Activated CD4-positive, alpha-beta T cell treated with anti-CD3 and anti-CD28 coated beads, Interleukin-2, amount 10 ng/mL, durations not matched to agents 7 days and 5 days (primary cell): ENCODE data around the gene ZSCAN29. TPM values are rescaled to one million over a fixed set of nuclear protein-coding genes. Genes with fewer than 3 reads are reported as not detected.
"Not testable (repeated sequence)": the region's sequence is repeated elsewhere in the genome, so short reads cannot be mapped to it uniquely, and the experiment has no call there.

Experiments used
- CTCF ChIA-PET: fragments of 350-600 bp; sonication (Branson Sonifier 250); formaldehyde crosslinking; loops from one replicate; lab custom pipeline; 2021; ENCODE audit warnings: antibody characterized with exemption; lab: Charles Lee
- POLR2A ChIA-PET: fragments of 350-600 bp; sonication (Branson Sonifier 250); formaldehyde crosslinking; loops from one replicate; lab custom pipeline; 2021; ENCODE audit warnings: antibody characterized with exemption; lab: Charles Lee
- DNase-seq: peaks from one replicate; pipeline ENCODE4 v3.0.0-alpha.2; 2020
- H3K27ac Mint-ChIP-seq: one replicate; pipeline ENCODE4 v1.8.0; 2021; ENCODE audit warnings: mild to moderate bottlenecking, moderate library complexity, mixed read lengths
- H3K27me3 Mint-ChIP-seq: one replicate; pipeline ENCODE4 v1.8.0; 2021; ENCODE audit warnings: mixed read lengths
- H3K36me3 Mint-ChIP-seq: one replicate; pipeline ENCODE4 v1.8.0; 2021; ENCODE audit warnings: low read depth, mixed read lengths
- H3K4me1 Mint-ChIP-seq: one replicate; pipeline ENCODE4 v1.8.0; 2021; ENCODE audit warnings: mixed read lengths
- H3K4me3 Mint-ChIP-seq: one replicate; pipeline ENCODE4 v1.8.0; 2021; ENCODE audit warnings: mild to moderate bottlenecking, moderate library complexity, mixed read lengths
- H3K9me3 Mint-ChIP-seq: one replicate; pipeline ENCODE4 v1.8.0; 2021; ENCODE audit warnings: mixed read lengths
- total RNA-seq, 2 experiments: library from RNA; stranded (reverse); gene quantifications; one replicate each; pipeline ENCODE4 v1.2.3, GENCODE V29; 2021

ZSCAN29 gene
- total RNA-seq: 10 to 100 TPM; 25.4 to 28.2 TPM

DNA sequence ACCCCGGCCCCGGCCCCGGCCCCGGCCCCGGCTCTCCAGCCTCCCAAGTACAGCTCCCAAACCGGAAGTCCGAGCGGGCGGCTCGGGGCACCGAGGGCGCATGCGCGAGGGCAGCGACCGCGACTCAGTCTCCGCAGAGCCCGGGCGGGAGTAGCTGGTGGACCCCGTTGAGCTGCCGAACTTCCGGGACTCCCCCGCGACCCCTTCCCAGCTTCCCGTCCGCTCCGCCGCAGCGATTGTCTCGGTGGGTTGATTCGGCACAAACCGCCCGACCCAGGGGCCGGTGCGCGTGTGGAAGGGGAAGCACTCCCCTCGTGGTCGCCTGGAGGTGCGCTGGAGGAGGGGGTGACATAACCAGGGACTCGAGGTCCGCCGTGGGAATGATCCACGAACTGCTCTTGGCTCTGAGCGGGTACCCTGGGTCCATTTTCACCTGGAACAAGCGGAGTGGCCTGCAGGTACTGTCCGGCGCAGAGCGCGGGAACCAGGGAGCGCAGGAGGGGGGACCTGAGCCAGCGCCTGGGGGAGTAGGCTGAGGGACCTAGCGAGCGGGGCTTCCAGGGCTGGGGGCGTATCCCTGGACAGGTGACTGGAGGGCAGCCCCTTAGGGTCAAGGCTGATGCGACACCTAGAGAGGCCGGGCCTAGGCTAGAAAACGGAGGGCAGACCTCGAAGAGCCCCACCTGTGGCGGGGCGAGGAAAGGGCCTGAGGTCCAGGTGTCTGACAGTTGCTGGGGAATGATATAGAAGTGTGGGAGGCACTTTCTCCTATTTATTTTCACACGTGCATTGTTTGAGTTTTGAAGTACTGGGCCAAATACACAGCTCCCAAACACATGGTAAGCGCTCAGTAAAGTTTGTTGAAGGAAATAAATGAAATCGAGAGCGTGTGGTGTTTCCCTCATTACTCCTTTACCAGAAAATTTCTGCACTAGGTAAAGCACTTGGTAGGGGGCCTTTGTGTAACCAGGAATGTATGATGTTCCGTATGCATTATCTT lies at the start of gene ZSCAN29, which contains the start of gene TUBGCP4:
TSS of gene ZSCAN29 (minus strand) at position 69 of the 1,000 bp plus-strand sequence. CDS start 1,130 bp downstream, outside the sequence.
TSS of gene TUBGCP4 (plus strand) at position 127 of the 1,000 bp plus-strand sequence. CDS start at position 381, 254 bp downstream.
- DNase-seq: peak; percentile 78
- CTCF ChIA-PET: interaction anchor here (0.7 to 3.2 kb wide), 7 partner anchors 10 to 426 kb away, joined by 3 to 15 read pairs (median 4); no protein-coding TSS in a partner anchor
- Mint-ChIP-seq H3K27ac (peak within 1 kb of the TSS; percentile 90), H3K4me1 (peaks cover 50% of the 10 kb centered on the region), H3K9me3 (peaks cover 8% of the 10 kb centered on the region), H3K36me3 (peaks cover 59% of the 10 kb centered on the region), H3K27me3 (no peaks in the 10 kb centered on the region), H3K4me3 (peak within 1 kb of the TSS; percentile 89)
- POLR2A ChIA-PET: interaction anchor here (0.6 to 0.7 kb wide), 2 partner anchors 83 to 139 kb away, joined by 3 to 4 read pairs; no protein-coding TSS in a partner anchor

- ChIA-PET POLR2A (no interaction called here), CTCF (no interaction called here)
- Mint-ChIP-seq H3K4me3 (no peak overlapping the region), H3K27ac (no peak overlapping the region), H3K36me3 (peaks cover 14% of the 10 kb centered on the region), H3K9me3 (no peaks in the 10 kb centered on the region), H3K27me3 (no peaks in the 10 kb centered on the region), H3K4me1 (peaks cover 11% of the 10 kb centered on the region)
- no peak for DNase-seq
Observed at GRCh38 chr15:43420435-43420834, 49.6 kb upstream of the ZSCAN29 start.

DNA sequence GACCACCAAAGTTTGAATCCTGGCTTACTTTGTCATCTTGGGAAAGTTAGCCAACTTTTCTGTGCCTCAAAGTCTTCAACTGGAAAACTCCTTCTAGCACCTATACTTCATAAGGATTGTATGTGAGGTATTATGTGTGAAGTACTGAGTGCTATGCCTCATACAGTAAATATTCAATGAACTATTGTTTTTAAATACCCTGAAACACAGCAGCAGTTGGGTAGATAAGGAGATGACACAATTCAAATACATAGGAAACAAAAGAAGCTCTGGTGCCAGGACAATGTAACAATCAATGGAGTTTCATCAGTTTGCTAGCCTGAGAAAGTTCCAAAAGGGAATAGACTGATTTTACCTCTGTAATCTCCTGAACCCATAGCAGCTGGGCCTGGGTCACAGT lies 43.4 kb upstream of the ZSCAN29 start:
- CTCF ChIA-PET: no interaction called here
- Mint-ChIP-seq H3K36me3 (peaks cover 29% of the 10 kb centered on the region), H3K27me3 (no peaks in the 10 kb centered on the region), H3K4me1 (no peaks in the 10 kb centered on the region), H3K9me3 (no peaks in the 10 kb centered on the region), H3K4me3 (no peak overlapping the region), H3K27ac (no peak overlapping the region)
- POLR2A ChIA-PET: no interaction called here
- DNase-seq: no peak

GRCh38 chr15:43412096-43412495 lies 41.3 kb upstream of the ZSCAN29 start:
- Mint-ChIP-seq H3K4me1 (no peaks in the 10 kb centered on the region), H3K27ac (no peak overlapping the region), H3K9me3 (no peaks in the 10 kb centered on the region), H3K4me3 (no peak overlapping the region), H3K27me3 (no peaks in the 10 kb centered on the region), H3K36me3 (peaks cover 48% of the 10 kb centered on the region)
- DNase-seq: no peak
- ChIA-PET CTCF (no interaction called here), POLR2A (interaction anchor here (0.5 kb wide), 1 partner anchor 65 kb away, joined by 3 read pairs; no protein-coding TSS in a partner anchor)

- ChIA-PET POLR2A (no interaction called here), CTCF (interaction anchor here (0.7 to 0.9 kb wide), 2 partner anchors 22 to 83 kb away, joined by 3 to 4 read pairs; no protein-coding TSS in a partner anchor)
- H3K36me3 Mint-ChIP-seq: peaks cover 55% of the 10 kb centered on the region
- H3K9me3 Mint-ChIP-seq: no peaks in the 10 kb centered on the region
- no peak for DNase-seq
- no peak overlapping the region for H3K27ac Mint-ChIP-seq
- H3K4me3 Mint-ChIP-seq: no peak overlapping the region
- no peaks in the 10 kb centered on the region for H3K27me3 Mint-ChIP-seq
- no peaks in the 10 kb centered on the region for H3K4me1 Mint-ChIP-seq
Observed at GRCh38 chr15:43410572-43411214, 39.9 kb upstream of the ZSCAN29 start.

GRCh38 chr15:43408789-43409188 lies 37.9 kb upstream of the ZSCAN29 start:
- POLR2A ChIA-PET: no interaction called here
- CTCF ChIA-PET: interaction anchor here (0.7 kb wide), 1 partner anchor 9 kb away, joined by 3 read pairs; no protein-coding TSS in a partner anchor
- peaks cover 64% of the 10 kb centered on the region for H3K36me3 Mint-ChIP-seq
- H3K4me3 Mint-ChIP-seq: no peak overlapping the region
- H3K27me3 Mint-ChIP-seq: no peaks in the 10 kb centered on the region
- H3K9me3 Mint-ChIP-seq: no peaks in the 10 kb centered on the region
- H3K27ac Mint-ChIP-seq: no peak overlapping the region
- H3K4me1 Mint-ChIP-seq: peaks cover 2% of the 10 kb centered on the region
- DNase-seq: no peak

GRCh38 chr15:43406808-43407207 lies 36.0 kb upstream of the ZSCAN29 start:
- POLR2A ChIA-PET: no interaction called here
- Mint-ChIP-seq H3K36me3 (peaks cover 69% of the 10 kb centered on the region), H3K4me3 (no peak overlapping the region), H3K27me3 (no peaks in the 10 kb centered on the region), H3K9me3 (no peaks in the 10 kb centered on the region), H3K27ac (no peak overlapping the region), H3K4me1 (peaks cover 6% of the 10 kb centered on the region)
- CTCF ChIA-PET: interaction anchor here (0.9 to 1.7 kb wide), 2 partner anchors 9 to 10 kb away, joined by 4 to 5 read pairs; no protein-coding TSS in a partner anchor
- no peak for DNase-seq

DNA sequence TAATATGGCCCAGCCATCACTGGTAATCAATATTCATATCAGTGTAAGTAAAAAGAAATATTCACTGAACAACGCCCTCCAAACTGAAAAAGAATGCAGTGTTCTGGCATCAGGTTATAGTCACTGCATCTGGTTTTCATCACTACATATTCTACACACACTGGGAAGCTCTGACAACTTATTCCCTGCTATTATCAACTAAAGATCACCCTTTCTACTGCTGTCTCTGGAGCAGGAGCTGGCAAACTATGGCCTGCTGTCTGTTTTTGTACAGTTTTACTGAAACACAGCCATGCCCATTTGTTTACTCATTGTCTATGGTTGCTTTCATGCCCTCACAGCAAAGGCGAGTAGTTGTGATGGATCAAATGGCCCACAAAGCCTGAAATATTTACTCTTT lies 35.3 kb upstream of the ZSCAN29 start:
- Mint-ChIP-seq H3K9me3 (no peaks in the 10 kb centered on the region), H3K4me1 (peaks cover 6% of the 10 kb centered on the region), H3K27ac (no peak overlapping the region), H3K36me3 (peaks cover 74% of the 10 kb centered on the region), H3K4me3 (no peak overlapping the region), H3K27me3 (no peaks in the 10 kb centered on the region)
- POLR2A ChIA-PET: no interaction called here
- CTCF ChIA-PET: interaction anchor here (0.9 to 1.7 kb wide), 2 partner anchors 9 to 10 kb away, joined by 4 to 5 read pairs; no protein-coding TSS in a partner anchor
- DNase-seq: no peak

GRCh38 chr15:43404130-43404529 lies 33.3 kb upstream of the ZSCAN29 start:
- peaks cover 72% of the 10 kb centered on the region for H3K36me3 Mint-ChIP-seq
- ChIA-PET POLR2A (no interaction called here), CTCF (interaction anchor here (1.2 kb wide), 1 partner anchor 13 kb away, joined by 4 read pairs; no protein-coding TSS in a partner anchor)
- no peaks in the 10 kb centered on the region for H3K27me3 Mint-ChIP-seq
- H3K4me1 Mint-ChIP-seq: peaks cover 6% of the 10 kb centered on the region
- DNase-seq: no peak
- no peak overlapping the region for H3K4me3 Mint-ChIP-seq
- no peaks in the 10 kb centered on the region for H3K9me3 Mint-ChIP-seq
- no peak overlapping the region for H3K27ac Mint-ChIP-seq

DNA sequence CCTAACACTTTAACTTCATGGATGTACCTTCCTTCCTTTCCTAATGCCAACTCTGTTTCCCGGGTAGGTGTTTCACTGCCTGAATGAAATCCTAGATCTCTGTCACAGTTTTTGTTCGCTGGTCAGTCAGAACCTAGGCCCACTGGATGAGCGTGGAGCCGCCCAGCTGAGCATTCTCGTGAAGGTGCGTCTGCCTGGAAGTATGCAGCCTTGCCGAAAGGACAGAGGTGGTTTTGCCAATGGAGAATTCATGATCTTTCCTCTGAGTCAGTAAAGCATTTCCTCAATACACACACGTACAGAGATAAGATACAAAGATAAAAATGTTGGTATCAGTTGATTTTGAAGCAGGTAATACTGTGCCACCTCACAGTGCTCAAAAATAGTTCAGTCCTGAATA lies 32.8 kb upstream of the ZSCAN29 start:
- ChIA-PET CTCF (interaction anchor here (1.2 kb wide), 1 partner anchor 14 kb away, joined by 4 read pairs; no protein-coding TSS in a partner anchor), POLR2A (no interaction called here)
- no peak for DNase-seq
- Mint-ChIP-seq H3K36me3 (peaks cover 72% of the 10 kb centered on the region), H3K4me3 (no peak overlapping the region), H3K27me3 (no peaks in the 10 kb centered on the region), H3K27ac (peak overlapping the region; percentile 55), H3K4me1 (peaks cover 6% of the 10 kb centered on the region), H3K9me3 (no peaks in the 10 kb centered on the region)

GRCh38 chr15:43402255-43402654 lies 31.4 kb upstream of the ZSCAN29 start:
- Mint-ChIP-seq H3K27me3 (no peaks in the 10 kb centered on the region), H3K9me3 (no peaks in the 10 kb centered on the region), H3K4me1 (peaks cover 6% of the 10 kb centered on the region), H3K36me3 (peaks cover 65% of the 10 kb centered on the region), H3K27ac (no peak overlapping the region), H3K4me3 (no peak overlapping the region)
- POLR2A ChIA-PET: interaction anchor here (0.7 kb wide), 1 partner anchor 13 kb away, joined by 3 read pairs; no protein-coding TSS in a partner anchor
- CTCF ChIA-PET: interaction anchor here (0.6 kb wide), 1 partner anchor 1134 kb away, joined by 3 read pairs; no protein-coding TSS in a partner anchor
- DNase-seq: no peak

DNA sequence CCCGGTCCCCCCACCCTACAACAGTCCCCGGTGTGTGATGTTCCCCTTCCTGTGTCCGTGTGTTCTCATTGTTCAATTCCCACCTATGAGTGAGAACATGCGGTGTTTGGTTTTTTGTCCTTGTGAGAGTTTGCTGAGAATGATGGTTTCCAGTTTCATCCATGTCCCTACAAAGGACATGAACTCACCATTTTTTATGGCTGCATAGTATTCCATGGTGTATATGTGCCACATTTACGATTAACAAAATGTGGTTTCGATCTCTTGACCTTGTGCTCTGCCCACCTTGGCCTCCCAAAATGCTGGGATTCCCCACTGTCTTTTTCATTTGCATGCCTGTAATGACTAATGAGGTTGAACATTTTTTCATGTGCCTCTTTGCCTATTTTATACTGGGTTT lies 22.7 kb upstream of the ZSCAN29 start:
- POLR2A ChIA-PET, H3K9me3 Mint-ChIP-seq, H3K4me3 Mint-ChIP-seq, H3K4me1 Mint-ChIP-seq, DNase-seq, H3K27ac Mint-ChIP-seq, H3K27me3 Mint-ChIP-seq: not testable (repeated sequence)
- CTCF ChIA-PET: interaction anchor here (0.7 kb wide), 1 partner anchor 261 kb away, joined by 3 read pairs; no protein-coding TSS in a partner anchor
- H3K36me3 Mint-ChIP-seq: peaks cover 55% of the 10 kb centered on the region
